Mucosa of descending colon (tissue), 3 donors: Measurements from ENCODE around the gene UGCG. TPM values are rescaled to one million over a fixed set of nuclear protein-coding genes. Genes with fewer than 3 reads are reported as not detected.
"Not testable (repeated sequence)": the region's sequence is repeated elsewhere in the genome, so short reads cannot be mapped to it uniquely, and the experiment has no call there.

Source experiments
- ATAC-seq: fragments of 200-7000 bp; cut with Tn5 transposase; one replicate; pipeline ENCODE4 v1.9.1; 2020; ENCODE audit warnings: mild to moderate bottlenecking, moderate library complexity
- DNase-seq, 3 donors: peaks; one replicate each; pipeline ENCODE4 v3.0.0-alpha.2; 2020
- H3K36me3 ChIP-seq: fragments of 200-600 bp; one replicate; pipeline ENCODE4 v1.8.0; 2021; ENCODE audit warnings: low read depth, mild to moderate bottlenecking
- H3K4me1 ChIP-seq: fragments of 200-600 bp; one replicate; pipeline ENCODE4 v1.8.0; 2021; ENCODE audit warnings: low read depth, mild to moderate bottlenecking
- H3K4me3 ChIP-seq: fragments of 200-600 bp; one replicate; pipeline ENCODE4 v1.8.0; 2021; ENCODE audit warnings: mild to moderate bottlenecking
- H3K9me3 ChIP-seq: fragments of 200-600 bp; one replicate; pipeline ENCODE4 v1.8.0; 2021; ENCODE audit warnings: mild to moderate bottlenecking
- CTCF ChIP-seq: fragments of 200-600 bp; IDR thresholded peaks from one replicate; pipeline ENCODE4 v1.8.0; 2022; ENCODE audit warnings: antibody characterized with exemption, mild to moderate bottlenecking
- intact Hi-C, 2 donors: fragments of 100-400 bp; cut with DNase I in 1 of 2; cut with micrococcal nuclease in 1 of 2; formaldehyde crosslinking; loops; one replicate each; pipeline versions ENCODE4 v1.11.0 to v1.11.1; 2022; cut with DNase I, micrococcal nuclease
- total RNA-seq, 3 donors: library from RNA; stranded (reverse); fragmentation: NEBNext Ultra II Directional in 2 of 3; extraction: Animal tissue kit (Norgen Biotek cat#: 25700) in 2 of 3; gene quantifications; one replicate each; pipeline versions ENCODE4 v1.2.1 to v1.2.4, GENCODE V29; 2021 to 2023
- donor health status: DM: no; HTN: no; CAD: no; lungs with moderate emphysema.
- donor health status: DM: no; HTN: no; CAD: no.
- donor health status: DM: no; HTN: yes; CAD: no.

Gene UGCG
- total RNA-seq, 3 donors from 2014 or later, result 36.5 to 48.2 (median 39.8) TPM

GRCh38 chr9:111900858-111901612, 4.4 kb downstream of the UGCG start:
- intact Hi-C loops, result no loop called here
- H3K4me1 ChIP-seq, result peaks cover 24% of the 10 kb centered on the region
- H3K4me3 ChIP-seq, result no peak overlapping the region
- TF ChIP-seq CTCF, result no peak
- no peak for DNase-seq
- H3K9me3 ChIP-seq, result no peaks in the 10 kb centered on the region
- no peaks in the 10 kb centered on the region for H3K36me3 ChIP-seq
- ATAC-seq, result no peak

GRCh38 chr9:111902391-111903139, 6.0 kb downstream of the UGCG start:
- Histone ChIP-seq H3K36me3 (no peaks in the 10 kb centered on the region), H3K9me3 (no peaks in the 10 kb centered on the region), H3K4me3 (no peak overlapping the region), H3K4me1 (peaks cover 24% of the 10 kb centered on the region)
- TF ChIP-seq CTCF, result no peak
- no peak for DNase-seq
- ATAC-seq, result peak; percentile 35
- intact Hi-C loops, result no loop called here

GRCh38 chr9:111903535-111903934, 6.9 kb downstream of the UGCG start:
- ATAC-seq, H3K36me3 ChIP-seq, H3K4me3 ChIP-seq, DNase-seq, intact Hi-C loops, H3K9me3 ChIP-seq: not testable (repeated sequence)
- peaks cover 33% of the 10 kb centered on the region for H3K4me1 ChIP-seq

- no peak overlapping the region for H3K4me3 ChIP-seq
- ATAC-seq (no peak), DNase-seq (no peak)
- H3K9me3 ChIP-seq, result no peaks in the 10 kb centered on the region
- peaks cover 38% of the 10 kb centered on the region for H3K4me1 ChIP-seq
- intact Hi-C loops, result no loop called here
- no peaks in the 10 kb centered on the region for H3K36me3 ChIP-seq
- no peak for TF ChIP-seq CTCF
These were observed 7.4 kb downstream of the UGCG start for GRCh38 chr9:111904026-111904425.

- Histone ChIP-seq H3K4me1 (peaks cover 33% of the 10 kb centered on the region), H3K9me3 (no peaks in the 10 kb centered on the region), H3K4me3 (no peak overlapping the region), H3K36me3 (no peaks in the 10 kb centered on the region)
- intact Hi-C loops, result no loop called here
- no peak for TF ChIP-seq CTCF
- DNase-seq, result no peak
- ATAC-seq, result no peak
These were observed 8.3 kb downstream of the UGCG start for GRCh38 chr9:111904891-111905291.

GRCh38 chr9:111907147-111907546, 10.5 kb downstream of the UGCG start:
- Histone ChIP-seq H3K4me3 (no peak overlapping the region), H3K9me3 (no peaks in the 10 kb centered on the region), H3K4me1 (peaks cover 19% of the 10 kb centered on the region), H3K36me3 (no peaks in the 10 kb centered on the region)
- intact Hi-C loops, result no loop called here
- no peak for TF ChIP-seq CTCF
- no peak for DNase-seq
- ATAC-seq, result no peak
